GM21447 (cell line): ENCODE results near the gene PNPLA3.

Experiments used
- ATAC-seq: cut with Tn5 transposase; IDR thresholded peaks from one replicate; pipeline ENCODE4 v1.9.1; 2021; ENCODE audit not compliant: unreplicated experiment

The PNPLA3 gene

DNA sequence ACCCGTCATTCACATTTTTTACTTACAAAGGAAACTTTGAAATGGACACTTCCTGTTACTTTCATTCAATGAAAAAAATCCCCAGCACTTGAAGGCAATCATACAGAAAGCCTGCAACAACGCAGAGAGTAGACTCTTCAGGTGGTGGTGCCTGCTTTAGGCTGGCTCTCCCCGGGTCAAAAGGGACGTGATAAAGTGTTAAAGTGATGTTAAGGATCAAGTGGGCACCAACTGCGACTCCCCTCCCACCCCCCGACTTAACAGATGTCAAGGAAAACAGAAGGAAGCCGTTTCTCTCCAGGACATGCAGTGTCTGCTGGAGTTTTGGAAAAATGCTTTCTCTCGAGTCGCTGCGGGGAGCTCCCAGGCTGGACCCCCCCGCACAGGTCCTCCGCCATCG is 414 bp upstream of the PNPLA3 start:
- no peak for ATAC-seq

DNA sequence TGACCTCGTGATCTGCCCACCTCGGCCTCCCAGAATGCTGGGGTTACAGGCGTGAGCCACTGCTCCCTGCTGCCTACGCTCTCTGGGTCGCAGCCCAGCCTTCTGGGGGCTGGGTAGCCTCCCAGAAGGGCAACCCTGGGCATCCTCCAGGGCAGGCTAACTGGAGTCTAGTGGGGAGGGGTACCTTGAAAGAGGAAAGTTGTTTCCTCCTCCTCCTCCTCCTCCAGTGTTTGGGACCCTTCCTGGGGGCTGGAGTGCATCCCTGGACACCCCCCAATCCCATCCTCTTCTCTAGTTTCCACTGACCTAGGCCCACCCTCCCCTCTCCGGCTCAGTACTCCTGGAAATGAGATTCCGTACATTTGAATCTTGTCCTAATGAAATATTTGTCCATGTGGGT is 1.3 kb downstream of the PNPLA3 start:
- ATAC-seq = no peak

DNA sequence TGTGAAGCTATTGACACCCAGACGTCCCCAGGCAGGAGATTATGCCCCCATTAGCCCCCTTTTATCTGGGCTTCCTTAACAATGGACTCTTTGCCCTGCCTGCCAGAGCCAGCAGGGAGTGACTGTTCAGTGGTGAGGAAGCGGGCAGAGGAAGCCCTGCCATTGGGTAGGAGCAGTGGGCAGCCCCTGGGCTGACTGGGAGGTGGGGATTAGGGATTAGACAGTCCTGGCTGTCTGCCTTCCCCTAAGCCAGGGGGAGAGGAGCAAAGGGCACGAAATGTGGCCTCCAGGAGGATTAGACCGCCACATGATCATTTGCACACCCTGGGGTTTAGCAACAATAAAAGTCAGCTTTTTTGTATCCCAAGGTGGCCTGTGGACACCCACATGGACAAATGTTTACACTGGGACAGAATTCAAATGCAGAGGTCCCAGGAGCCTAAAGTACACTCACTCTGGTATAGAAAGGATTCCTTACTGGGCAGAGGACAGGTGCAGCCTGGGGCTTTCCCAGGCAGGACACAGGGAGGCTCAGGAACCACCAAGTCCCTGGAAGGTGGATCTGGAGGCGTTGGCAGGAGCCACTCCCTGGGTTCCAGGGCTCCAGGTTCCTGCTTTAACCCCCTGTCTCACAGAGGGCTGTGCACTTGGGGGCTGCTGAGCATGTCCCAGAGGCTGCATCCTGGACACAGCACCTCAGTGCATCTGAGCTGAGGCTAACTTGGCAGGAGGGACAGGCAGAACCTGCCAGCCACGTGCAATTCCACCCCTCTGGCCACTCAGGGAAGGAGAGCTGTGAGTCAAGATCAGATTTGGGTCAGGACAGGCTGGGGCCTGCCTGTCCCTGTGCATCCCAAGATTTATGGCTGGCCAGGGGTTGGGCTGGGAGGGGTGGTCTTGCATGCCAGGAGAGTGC is 2.1 kb downstream of the PNPLA3 start:
- ATAC-seq = no peak

DNA sequence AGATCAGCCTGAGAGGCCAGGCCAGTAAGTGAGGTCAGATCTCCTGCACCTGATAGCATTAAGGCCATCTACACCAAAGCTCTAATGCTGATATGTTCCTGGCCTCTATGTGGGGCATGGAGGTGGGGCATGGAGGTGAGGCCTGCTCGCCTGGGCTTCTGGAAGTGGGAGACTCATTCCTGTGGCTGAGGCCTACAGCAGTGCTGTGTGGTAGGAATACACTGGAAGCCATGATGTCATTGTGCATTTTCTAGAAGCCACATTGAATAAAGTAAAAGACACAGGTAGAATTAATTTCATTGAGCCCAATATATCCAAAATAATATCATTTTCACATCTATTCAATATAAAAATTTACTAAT is 2.7 kb downstream of the PNPLA3 start:
- ATAC-seq = no peak

DNA sequence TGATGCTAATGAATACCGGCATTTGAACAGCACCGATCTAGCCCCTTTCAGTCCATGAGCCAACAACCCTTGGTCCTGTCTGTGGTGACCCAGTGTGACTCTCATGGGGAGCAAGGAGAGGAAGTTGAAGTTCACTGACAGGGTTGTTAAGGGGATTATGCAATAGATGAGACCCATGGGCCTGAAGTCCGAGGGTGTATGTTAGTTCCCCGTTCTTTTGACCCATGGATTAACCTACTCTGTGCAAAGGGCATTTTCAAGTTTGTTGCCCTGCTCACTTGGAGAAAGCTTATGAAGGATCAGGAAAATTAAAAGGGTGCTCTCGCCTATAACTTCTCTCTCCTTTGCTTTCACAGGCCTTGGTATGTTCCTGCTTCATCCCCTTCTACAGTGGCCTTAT is 4.9 kb downstream of the PNPLA3 start:
- no peak for ATAC-seq

DNA sequence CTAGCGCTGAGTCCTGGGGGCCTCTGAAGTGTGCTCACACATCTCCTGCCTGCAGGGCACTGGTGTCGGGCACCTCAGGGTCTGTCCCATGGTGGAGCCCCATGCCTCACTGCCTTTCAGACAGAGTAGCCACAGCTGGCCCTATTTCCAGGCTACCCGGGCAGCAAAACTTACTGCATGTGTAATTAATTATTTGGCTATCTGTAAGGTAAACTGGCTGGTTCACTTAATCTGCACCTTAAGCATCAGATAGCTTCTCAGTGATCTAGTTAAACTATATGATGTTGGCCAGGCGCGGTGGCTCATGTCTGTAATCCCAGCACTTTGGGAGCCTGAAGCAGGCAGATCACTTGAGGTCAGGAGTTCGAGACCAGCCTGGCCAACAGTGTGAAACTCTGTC is 5.3 kb downstream of the PNPLA3 start:
- ATAC-seq = no peak

DNA sequence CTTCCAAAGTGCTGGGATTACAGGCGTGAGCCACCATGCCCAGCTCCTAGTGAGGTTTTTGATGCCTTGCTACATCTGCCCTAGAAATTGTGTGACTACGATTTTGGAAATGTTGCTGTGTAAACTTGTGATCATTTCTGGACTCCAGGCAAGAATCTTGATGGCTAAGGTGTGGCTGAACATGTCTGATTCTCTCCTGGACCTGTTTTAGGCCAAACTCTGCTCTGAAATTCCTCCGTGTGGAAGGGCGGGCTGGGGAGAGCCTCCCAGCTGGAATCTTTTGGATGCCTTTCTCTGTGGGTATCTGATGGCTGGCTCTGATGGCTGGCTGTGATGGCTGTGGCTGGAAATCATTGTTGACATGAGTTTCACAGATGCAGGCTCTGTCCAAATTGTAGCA is 8.2 kb downstream of the PNPLA3 start:
- no peak for ATAC-seq

DNA sequence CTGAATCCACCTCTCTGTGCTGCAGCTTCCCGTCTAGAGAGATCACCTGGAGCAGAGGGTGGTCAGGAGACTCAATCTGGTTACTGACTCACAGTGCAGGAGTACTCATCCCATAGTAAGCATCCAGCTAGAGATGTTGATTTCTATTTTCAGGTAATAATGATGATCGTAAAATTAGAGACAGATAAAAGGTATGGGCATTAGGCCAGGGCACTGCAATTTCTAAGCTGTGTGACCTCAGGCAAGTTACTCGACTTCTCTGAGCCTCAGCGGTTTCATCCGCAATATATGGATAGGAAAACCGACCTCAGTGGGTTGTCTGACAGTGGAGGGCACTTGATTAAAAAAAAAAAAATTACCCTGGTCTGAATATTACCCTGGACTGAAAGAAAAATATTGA is 17.8 kb downstream of the PNPLA3 start:
- ATAC-seq = no peak

DNA sequence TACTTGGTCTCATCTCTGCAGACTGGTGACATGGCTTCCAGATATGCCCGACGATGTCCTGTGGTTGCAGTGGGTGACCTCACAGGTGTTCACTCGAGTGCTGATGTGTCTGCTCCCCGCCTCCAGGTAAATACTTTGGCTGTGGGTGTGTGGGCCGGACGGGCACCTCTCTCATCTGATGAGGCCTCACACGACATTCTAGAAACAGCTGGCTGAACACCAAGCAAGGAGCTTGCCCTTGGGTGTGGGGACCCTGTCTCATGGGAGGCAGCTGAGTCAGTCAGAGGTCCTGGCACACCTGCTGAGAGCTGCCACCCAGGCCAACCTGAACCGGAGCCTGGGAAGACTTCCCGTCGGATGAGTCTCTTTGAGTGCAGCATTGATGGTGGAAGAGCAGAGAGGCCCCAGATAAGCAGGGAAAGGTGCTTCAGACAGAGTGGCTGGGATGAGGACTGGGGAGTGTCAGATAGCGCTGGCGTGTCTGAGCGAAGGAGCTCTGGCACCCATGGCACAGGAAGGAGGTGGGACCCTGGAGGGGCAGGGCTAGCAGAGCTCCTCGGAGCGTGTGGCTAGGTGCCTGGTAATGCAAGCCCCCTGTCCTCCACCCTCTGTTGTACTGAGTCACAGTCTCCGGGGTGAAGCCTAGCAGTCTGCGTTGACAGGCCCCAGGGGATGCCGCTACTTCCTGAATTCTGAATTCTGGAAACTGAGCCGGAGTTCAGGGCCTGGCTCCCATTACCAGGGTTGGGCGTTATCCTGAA is 21.2 kb downstream of the PNPLA3 start:
- ATAC-seq = no peak

DNA sequence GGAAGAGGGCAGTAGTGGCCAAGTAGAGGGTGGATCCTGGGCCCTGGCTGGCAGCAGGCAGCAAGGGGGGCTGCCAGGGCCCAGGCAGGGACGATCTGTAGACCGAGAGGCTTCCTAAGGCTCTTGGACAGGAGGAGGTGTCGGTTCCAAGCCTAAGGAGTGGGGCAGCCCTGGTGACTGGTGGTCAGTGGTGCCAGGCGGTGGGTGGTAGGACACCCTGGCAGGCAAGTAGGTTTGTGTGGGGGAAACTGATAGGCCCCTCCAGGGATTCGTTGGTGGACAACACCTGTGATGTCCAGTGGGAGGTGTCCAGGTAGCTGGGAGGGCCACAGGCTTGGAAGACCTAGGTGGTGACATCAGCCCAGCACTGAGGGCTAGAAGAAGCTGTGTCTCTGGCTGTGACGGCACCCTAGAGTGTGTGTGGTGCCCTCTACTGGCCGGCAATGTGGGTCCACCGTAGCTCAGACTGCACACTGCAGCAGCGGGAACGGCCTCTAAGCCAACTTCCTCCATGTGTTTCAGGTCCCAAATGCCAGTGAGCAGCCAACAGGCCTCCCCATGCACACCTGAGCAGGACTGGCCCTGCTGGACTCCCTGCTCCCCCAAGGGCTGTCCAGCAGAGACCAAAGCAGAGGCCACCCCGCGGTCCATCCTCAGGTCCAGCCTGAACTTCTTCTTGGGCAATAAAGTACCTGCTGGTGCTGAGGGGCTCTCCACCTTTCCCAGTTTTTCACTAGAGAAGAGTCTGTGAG is 22.2 kb downstream of the PNPLA3 start:
- no peak for ATAC-seq

DNA sequence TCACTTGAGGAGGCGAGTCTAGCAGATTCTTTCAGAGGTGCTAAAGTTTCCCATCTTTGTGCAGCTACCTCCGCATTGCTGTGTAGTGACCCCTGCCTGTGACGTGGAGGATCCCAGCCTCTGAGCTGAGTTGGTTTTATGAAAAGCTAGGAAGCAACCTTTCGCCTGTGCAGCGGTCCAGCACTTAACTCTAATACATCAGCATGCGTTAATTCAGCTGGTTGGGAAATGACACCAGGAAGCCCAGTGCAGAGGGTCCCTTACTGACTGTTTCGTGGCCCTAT is 22.7 kb downstream of the PNPLA3 start:
- no peak for ATAC-seq

DNA sequence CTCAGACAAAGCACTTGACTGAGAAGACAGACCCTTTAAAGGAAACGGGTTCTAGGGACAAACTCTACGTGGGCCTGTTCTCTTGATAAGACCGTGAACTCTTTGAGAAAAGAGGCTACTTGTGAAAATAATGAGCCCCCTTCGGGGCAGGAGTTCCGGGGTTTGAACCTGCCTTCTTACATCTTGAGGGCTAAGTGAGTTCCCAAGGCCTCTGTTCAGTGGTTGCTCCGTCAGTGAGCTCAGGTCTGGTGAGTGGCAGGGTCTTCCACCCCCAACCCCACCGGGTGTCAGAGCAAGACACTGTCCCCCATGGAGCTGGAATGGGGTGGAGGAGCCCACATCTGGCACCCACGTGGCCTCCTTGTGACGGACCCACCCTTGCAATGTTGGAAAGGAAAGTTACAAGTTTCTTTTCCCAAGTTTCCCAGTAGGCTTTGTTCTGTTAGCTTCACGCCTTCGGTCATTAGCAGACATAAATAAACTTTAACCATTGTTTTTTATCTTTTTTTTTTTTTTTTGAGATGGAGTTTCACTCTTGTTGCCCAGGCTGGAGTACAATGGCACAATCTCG is 25.3 kb downstream of the PNPLA3 start:
- ATAC-seq = no peak

DNA sequence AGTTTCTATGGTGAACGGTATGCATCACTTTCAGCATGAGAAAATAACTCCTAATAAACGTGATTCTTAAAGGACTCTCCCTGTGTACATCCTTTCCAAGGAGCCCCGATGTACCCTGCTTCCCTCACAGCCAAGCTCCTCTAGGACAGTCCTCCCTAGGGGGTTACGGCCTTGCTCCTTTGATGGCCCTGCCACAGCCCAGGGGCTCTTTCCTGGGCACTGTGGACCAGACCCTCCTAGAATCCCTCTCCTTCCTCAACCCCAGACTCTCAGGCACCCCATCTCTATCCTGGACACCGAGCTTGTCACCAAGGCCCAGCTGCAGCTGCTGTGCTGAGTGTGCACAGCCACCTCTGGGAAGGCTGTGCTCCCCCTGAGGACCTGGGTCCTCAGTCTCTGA is 27.8 kb downstream of the PNPLA3 start:
- no peak for ATAC-seq

DNA sequence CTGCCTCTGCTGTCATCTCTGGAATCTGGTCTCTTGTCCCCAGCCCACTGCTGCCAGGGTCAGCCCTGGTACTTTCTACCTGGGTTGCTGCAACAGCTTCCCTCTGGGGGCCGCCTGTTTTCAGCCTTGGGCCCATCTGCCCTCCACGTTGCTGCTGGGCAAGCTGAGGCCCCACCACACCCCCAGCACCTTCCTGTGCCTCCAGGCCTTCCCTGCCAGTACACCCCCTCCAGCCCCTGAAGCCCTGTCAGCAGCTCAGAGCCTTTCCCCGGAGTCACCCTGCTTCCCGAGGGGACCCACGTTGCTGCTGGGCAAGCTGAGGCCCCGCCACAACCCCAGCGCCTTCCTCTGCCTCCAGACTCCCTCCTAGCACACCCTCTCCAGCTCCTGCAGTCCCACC is 28.4 kb downstream of the PNPLA3 start:
- ATAC-seq = no peak

DNA sequence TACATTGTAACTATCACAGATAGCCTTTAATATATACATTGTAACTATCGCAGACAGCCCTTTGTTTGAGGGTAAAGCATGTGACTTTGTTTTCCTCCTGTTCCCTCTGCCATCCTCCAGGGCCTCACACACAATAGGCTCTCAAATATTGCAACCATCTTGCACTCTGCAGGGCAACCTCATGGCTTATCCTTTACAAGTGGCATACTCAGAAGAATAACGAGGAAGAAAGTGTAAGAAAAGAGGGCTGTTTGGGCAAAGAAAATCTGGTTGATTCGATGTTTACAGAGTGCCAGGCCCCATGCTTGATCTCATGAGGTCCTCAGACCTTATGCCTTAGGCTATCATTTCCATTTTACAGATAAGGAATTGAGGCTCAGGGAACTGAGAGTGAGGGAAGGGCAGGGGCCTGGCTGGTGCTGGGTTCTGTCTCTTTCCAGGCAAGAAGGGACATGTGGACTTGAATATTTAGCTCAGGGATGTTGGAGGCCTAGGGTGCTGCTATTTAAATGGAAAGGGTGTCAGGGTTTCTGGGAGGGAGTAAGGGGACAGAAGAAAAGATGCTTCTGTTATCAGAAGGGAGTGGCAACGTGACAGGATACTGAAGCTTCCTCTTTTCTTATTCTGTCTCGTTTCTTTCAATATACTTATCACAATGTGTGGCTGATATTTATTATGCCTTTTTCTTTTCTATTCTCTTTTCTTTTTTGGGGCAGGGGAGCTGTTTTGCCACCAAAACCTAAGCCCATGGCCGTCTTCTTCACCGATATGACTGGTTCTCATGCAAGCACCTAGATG is 30.6 kb downstream of the PNPLA3 start:
- no peak for ATAC-seq

DNA sequence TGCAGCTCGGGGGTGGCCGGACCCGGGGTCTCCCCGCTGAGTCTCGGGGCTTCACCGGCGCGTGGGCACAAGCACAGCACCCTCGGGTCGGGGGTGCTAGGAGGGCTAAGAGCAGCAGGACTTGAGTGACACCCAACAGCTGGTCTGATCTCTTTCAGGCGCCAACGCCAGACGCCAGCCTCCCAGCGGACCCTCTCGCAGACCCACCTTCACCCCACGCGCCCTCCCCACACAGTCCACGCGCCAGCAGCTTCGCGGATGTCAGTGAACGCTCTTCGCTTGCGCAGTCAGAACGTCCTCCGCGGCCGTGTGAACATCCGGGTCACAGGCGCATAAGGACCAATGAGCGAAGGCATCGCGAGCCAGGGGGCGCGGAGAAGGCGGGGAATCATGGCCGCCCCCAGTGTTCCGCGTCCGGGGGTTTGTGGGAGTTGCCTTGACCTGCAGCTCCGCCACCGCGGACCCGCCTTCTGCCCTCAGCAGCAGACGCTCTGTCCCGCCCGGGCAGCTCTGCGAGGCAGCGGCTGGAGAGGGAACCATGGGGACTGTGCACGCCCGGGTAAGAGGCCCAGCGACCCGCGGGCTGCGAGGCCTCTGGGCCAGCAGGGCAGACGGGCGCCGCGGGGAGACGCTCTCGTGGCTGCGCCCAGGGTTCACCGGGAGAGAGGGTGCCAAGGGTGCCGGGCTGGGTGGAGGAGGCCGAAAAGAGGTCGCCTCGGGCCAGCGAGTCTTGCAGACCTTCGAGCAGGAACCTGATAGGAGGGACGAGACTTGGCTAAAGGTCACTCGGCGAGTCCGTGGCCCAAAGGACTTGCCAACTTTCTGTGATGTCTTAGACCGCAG is 31.7 kb downstream of the PNPLA3 start, which contains the start of gene SAMM50:
SAMM50 (plus strand) TSS at position 403 of the 843 bp plus-strand sequence; CDS start at position 539, 136 bp downstream.
- ATAC-seq = peak; percentile 84

DNA sequence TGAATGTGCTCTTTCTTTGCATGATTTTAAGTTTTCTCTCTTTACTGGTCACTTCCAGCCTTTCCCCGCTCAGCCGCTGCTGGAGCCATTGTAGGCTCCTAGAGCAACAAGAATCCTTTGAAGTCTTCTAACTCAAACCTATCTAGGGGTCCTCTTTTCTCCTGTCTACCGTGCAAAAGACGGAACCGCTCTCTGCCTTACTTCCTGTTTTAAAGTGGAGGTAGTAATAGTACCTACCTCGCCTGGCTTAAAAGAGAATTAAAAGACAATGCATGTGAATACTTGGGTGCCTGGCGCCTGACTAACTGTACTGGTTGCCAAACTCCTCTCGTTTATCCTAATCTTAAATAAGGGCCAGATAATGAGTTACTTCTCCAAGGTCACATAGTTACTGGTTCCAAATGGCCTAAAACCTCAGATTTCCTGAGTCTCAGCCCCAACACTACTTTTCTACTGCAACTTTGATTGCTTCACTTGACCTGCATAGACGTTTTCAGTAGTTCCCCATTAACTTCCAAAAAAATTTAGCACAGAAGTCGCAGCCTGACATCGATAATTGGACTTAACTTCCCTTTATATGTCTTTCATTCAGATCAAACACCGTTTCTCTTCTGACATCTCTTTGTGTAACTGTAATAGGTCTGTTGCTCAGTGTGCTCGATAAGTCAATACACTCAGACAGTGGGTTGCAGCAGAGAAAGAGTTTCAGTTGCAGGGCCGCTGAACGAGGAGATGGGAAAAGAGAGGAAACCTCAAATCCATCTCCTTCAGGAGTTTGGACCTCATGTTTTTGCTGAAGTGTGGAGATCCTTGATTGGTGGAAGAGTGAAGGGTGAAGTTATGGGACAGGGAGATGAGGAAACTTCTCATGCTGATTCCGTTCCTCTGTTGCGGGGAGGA is 32.5 kb downstream of the PNPLA3 start:
- no peak for ATAC-seq

DNA sequence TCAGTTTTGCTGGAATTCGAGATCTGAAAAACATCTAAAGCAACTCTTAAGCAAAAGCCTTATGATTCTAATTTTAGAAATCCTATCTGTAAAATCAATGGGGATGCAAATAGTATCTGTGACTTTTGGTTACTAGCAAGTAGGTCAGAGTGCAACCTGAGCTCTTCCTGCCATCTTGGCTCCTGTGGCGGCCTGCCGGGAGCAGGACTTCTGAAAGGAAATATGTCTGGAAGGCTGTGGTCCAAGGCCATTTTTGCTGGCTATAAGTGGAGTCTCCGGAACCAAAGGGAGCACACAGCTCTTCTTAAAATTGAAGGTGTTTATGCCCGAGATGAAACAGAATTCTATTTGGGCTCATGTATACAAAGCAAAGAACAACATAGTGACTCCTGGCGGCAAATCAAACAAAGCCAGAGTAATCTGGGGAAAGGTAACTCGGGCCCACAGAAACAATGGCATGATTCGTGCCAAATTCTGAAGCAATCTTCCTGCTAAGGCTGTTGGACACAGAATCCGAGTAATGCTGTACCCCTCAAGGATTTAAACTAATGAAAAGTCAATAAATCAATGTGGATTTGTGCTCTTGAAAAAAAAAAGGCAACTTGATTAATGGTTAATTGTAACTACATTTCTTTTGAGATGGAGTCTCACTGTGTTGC is 33.3 kb downstream of the PNPLA3 start:
- no peak for ATAC-seq
